Measurements from ENCODE around the gene ACOT13.

DNA sequence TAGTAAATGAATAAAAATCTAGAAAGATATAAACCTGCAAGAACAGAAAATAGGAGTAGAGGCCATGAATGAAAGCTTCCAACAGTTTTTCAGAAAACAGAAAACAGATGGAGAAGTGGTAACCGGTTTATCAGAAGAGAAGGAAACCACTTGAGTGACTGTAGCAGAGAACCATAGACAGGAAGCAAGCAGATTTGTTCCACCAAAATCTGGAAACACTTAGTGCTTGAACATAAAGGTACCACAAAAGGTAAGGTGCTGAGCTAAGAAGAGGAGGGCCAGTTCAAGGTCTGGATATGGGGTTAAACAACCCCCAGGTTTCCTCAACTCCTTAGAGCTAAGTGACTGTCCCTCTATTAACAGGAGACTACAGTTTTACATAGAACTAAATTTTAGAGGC is 11.7 kb upstream of the ACOT13 start:
- TF ChIP-seq CTCF (IDR thresholded peaks at IDR 0.05) = no peak
- TF ChIP-seq ZFX (IDR thresholded peaks at IDR 0.05; ENCODE audit: borderline replicate concordance) = no peak

All from 22Rv1 (cell line).